ENCODE results near the gene QSER1.
"Not testable (repeated sequence)": the region's sequence is repeated elsewhere in the genome, so short reads cannot be mapped to it uniquely, and the experiment has no call there.

QSER1 gene

DNA sequence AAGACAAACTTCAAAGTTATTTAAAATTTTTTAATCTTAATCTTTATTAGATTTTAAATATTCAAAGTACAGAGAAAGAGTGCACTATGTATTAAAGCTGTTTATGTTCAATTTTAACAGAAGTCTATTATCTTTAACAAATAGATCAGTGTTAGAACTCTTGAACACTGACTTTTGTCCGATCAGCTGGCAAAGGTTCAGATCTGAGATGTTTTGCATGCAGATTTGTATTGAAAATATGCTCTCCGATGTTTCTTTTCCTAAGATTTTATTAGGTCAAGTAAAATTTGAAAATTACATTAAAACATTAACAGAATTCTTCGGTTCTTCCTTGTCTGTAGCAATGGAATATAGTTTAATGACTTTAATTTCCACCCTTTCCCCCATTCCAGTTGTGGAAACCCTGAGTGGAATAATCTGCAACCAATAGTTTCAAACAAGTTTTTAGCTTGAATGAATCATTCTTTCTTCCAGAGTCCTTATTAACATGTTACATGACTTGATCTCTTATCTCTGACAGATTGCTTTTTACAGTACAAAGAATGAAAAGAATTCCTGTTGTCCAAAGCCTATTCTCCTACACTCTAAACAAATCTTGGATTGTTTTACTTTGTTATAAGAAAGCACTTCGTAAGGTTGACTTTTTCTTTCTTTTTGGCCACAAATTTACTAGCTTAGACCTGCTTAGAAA is 135.4 kb downstream of the QSER1 start:
- H3K9me3 ChIP-seq (ENCODE audit: control insufficient read depth, insufficient read depth, low read length) = no peaks in the 10 kb centered on the region
- H3K9ac ChIP-seq (ENCODE audit: low read depth, low read length) = no peak overlapping the region
- no peak overlapping the region for H3K4me3 ChIP-seq (ENCODE audit: low read depth, low read length)

DNA sequence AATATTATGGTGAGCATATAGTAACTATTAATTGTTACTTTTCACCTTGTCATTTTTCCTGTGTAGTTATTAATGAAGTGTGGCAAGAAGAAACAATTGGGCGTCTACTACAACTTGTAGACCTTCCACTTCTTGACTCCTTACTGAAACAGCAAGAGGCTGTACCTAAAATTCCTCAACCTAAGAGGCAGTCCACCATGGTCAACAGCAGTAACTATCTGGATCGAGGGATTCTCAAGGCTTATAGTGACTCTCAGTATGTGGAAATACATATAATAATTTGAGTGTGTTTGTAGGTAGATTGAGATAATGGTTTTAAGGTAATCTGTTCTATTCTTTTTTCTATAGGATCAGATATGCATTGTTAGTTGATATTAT is 135.9 kb downstream of the QSER1 start:
- no peaks in the 10 kb centered on the region for H3K36me3 ChIP-seq (ENCODE audit: control insufficient read depth, insufficient read depth, low read length)
- no peaks in the 10 kb centered on the region for H3K9me3 ChIP-seq (ENCODE audit: control insufficient read depth, insufficient read depth, low read length)
- H3K27me3 ChIP-seq (ENCODE audit: control insufficient read depth, insufficient read depth, low read length) = no peaks in the 10 kb centered on the region
- no peak overlapping the region for H3K9ac ChIP-seq (ENCODE audit: low read depth, low read length)
- H3K4me1 ChIP-seq (ENCODE audit: control insufficient read depth, insufficient read depth, low read length) = no peaks in the 10 kb centered on the region
- H3K4me3 ChIP-seq (ENCODE audit: low read depth, low read length) = no peak overlapping the region

More for the DNA sequence above, 135.4 kb downstream of the QSER1 start:
- no peaks in the 10 kb centered on the region for H3K4me1 ChIP-seq (ENCODE audit: control insufficient read depth, insufficient read depth, low read length)
- H3K36me3 ChIP-seq (ENCODE audit: control insufficient read depth, insufficient read depth, low read length) = no peaks in the 10 kb centered on the region
- no peaks in the 10 kb centered on the region for H3K27me3 ChIP-seq (ENCODE audit: control insufficient read depth, insufficient read depth, low read length)

DNA sequence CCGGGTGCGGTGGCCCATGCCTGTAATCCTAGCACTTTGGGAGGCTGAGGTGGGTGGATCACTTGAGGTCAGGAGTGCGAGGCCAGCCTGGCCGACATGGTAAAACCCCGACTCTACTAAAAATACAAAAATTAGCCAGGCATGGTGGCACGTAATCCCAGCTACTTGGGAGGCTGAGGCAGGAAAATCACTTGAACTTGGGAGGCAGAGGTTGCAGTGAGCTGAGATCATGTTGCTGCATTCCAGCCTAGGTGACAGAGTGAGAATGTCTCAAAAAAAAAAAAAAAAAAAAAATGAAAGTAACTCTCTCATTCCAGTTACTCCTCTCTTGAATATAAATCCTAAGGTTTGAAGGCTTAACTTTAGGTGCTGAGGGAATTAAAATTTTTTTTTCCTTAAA is 136.6 kb downstream of the QSER1 start:
- H3K9ac ChIP-seq (ENCODE audit: low read depth, low read length); H3K36me3 ChIP-seq (ENCODE audit: control insufficient read depth, insufficient read depth, low read length); H3K27me3 ChIP-seq (ENCODE audit: control insufficient read depth, insufficient read depth, low read length); H3K4me3 ChIP-seq (ENCODE audit: low read depth, low read length); H3K4me1 ChIP-seq (ENCODE audit: control insufficient read depth, insufficient read depth, low read length); H3K9me3 ChIP-seq (ENCODE audit: control insufficient read depth, insufficient read depth, low read length): not testable (repeated sequence)

Data from iPS-15b (cell line).